GM12878 (cell line): ENCODE measurements around the gene MCEE.

Experiments used
- CREB1 ChIP-seq: IDR thresholded peaks from 2 replicates; pipeline ENCODE4 v1.6.1; 2012; ENCODE audit warnings: low read depth, mild to moderate bottlenecking, inconsistent platforms
- CTCF ChIP-seq, 3 experiments: IDR thresholded peaks in 2 of 3; conservative IDR thresholded peaks in 1 of 3; 2 replicates each; pipeline ENCODE4 v1.5.1; 2011; ENCODE audit warnings: low read depth in 3 of 3, low read length in 3 of 3, mild to moderate bottlenecking in 3 of 3, control low read depth in 2 of 3, moderate library complexity in 2 of 3, inconsistent platforms in 1 of 3, mixed read lengths in 1 of 3; ENCODE audit not compliant: control insufficient read depth in 2 of 3, insufficient read depth in 1 of 3; ENCODE audit errors: extremely low read depth in 1 of 3
- EP300 ChIP-seq, 2 experiments: fragments of 150-350 bp in 1 of 2; IDR thresholded peaks; 2 replicates each; pipeline ENCODE4 v1.6.1; 2011 to 2012; ENCODE audit warnings: low read depth in 2 of 2, low read length in 2 of 2, borderline replicate concordance in 1 of 2, improper control_type of control experiment in 1 of 2, inconsistent platforms in 1 of 2; ENCODE audit not compliant: control insufficient read depth in 1 of 2
- GABPA ChIP-seq: IDR thresholded peaks from 2 replicates; pipeline ENCODE4 v1.6.1; 2014; ENCODE audit warnings: antibody characterized with exemption, low read depth, mild to moderate bottlenecking, inconsistent platforms
- SP1 ChIP-seq: IDR thresholded peaks from one replicate; pipeline ENCODE4 v1.6.1; 2011; ENCODE audit warnings: low read depth, low read length
- TAF1 ChIP-seq: IDR thresholded peaks from 2 replicates; pipeline ENCODE4 v1.6.1; 2011; ENCODE audit warnings: mild to moderate bottlenecking, low read depth, low read length, borderline replicate concordance
- ZNF274 ChIP-seq: IDR thresholded peaks from one replicate; pipeline ENCODE4 v1.8.0; 2011; ENCODE audit not compliant: insufficient read length, insufficient read depth

- TF ChIP-seq EP300 (IDR thresholded peaks at IDR 0.05; ENCODE audit: borderline replicate concordance in 1 of 2, control insufficient read depth in 1 of 2, low read depth in 2 of 2, low read length in 2 of 2) (no peak), TAF1 (no peak), CTCF (IDR thresholded peaks at IDR 0.05 in 2 of 3, conservative IDR thresholded peaks at IDR 0.05 in 1 of 3; ENCODE audit: control insufficient read depth in 2 of 3, extremely low read depth in 1 of 3, insufficient read depth in 1 of 3, low read depth in 3 of 3, low read length in 3 of 3) (no peak), CREB1 (no peak), SP1 (no peak), ZNF274 (no peak), GABPA (no peak)
Observed at GRCh38 chr2:71126957-71127356, 3.1 kb downstream of the MCEE start.
